KMS-11 (cell line): ENCODE measurements around the gene SLC30A4.

Source experiments
- H2AFZ ChIP-seq: fragments of 200-600 bp; sonication (generic); 2 replicates; pipeline ENCODE4 v1.6.1; 2016; ENCODE audit warnings: antibody characterized with exemption, mixed run types, low read depth
- H3K27ac ChIP-seq: fragments of 200-600 bp; sonication (generic); 2 replicates; pipeline ENCODE4 v1.6.1; 2016; ENCODE audit warnings: mild to moderate bottlenecking, mixed run types
- H3K27me3 ChIP-seq: fragments of 200-600 bp; sonication (generic); 2 replicates; pipeline ENCODE4 v1.6.1; 2017; ENCODE audit warnings: mild to moderate bottlenecking, low read depth, mixed run types, moderate library complexity; ENCODE audit not compliant: insufficient read depth
- H3K36me3 ChIP-seq: fragments of 200-600 bp; sonication (generic); 2 replicates; pipeline ENCODE4 v1.6.1; 2017; ENCODE audit warnings: mild to moderate bottlenecking, mixed run types; ENCODE audit not compliant: insufficient read depth
- H3K4me1 ChIP-seq: fragments of 200-600 bp; sonication (generic); 2 replicates; pipeline ENCODE4 v1.6.1; 2016; ENCODE audit warnings: mild to moderate bottlenecking, low read depth, mixed run types; ENCODE audit not compliant: poor library complexity, severe bottlenecking
- H3K4me2 ChIP-seq: fragments of 200-600 bp; sonication (generic); 2 replicates; pipeline ENCODE4 v1.7.0; 2016; ENCODE audit warnings: mild to moderate bottlenecking, mixed run types
- H3K4me3 ChIP-seq: fragments of 200-600 bp; sonication (generic); IDR thresholded peaks from 2 replicates; pipeline ENCODE4 v1.6.1; 2017; ENCODE audit warnings: low read depth, low read length, mixed read lengths; ENCODE audit not compliant: insufficient read depth
- H3K79me2 ChIP-seq: fragments of 200-600 bp; sonication (generic); 2 replicates; pipeline ENCODE4 v1.6.1; 2016; ENCODE audit warnings: low read depth, mixed run types; ENCODE audit not compliant: insufficient read depth
- H3K9ac ChIP-seq: fragments of 200-600 bp; sonication (generic); 2 replicates; pipeline ENCODE4 v1.6.1; 2016; ENCODE audit warnings: mild to moderate bottlenecking, mixed run types
- H4K20me1 ChIP-seq: fragments of 200-600 bp; sonication (generic); 2 replicates; pipeline ENCODE4 v1.6.1; 2016; ENCODE audit warnings: mild to moderate bottlenecking, mixed run types; ENCODE audit not compliant: insufficient read depth
- CTCF ChIP-seq: fragments of 200-600 bp; sonication (generic); conservative IDR thresholded peaks from 2 replicates; pipeline ENCODE4 v1.6.1; 2017; ENCODE audit warnings: low read depth, mild to moderate bottlenecking, antibody characterized with exemption, low read length, moderate library complexity, mixed read lengths

The SLC30A4 gene

GRCh38 chr15:45449916-45450867 lies 72.4 kb downstream of the SLC30A4 start:
- H3K27ac ChIP-seq, result no peak overlapping the region
- peaks cover 14% of the 10 kb centered on the region for H3K4me1 ChIP-seq
- no peak for TF ChIP-seq CTCF
- no peaks in the 10 kb centered on the region for H3K79me2 ChIP-seq
- H4K20me1 ChIP-seq, result no peaks in the 10 kb centered on the region
- no peaks in the 10 kb centered on the region for H3K36me3 ChIP-seq
- H2AFZ ChIP-seq, result no peak overlapping the region
- no peak overlapping the region for H3K9ac ChIP-seq
- no peak overlapping the region for H3K4me3 ChIP-seq
- H3K4me2 ChIP-seq, result no peak overlapping the region
- H3K27me3 ChIP-seq, result no peaks in the 10 kb centered on the region

GRCh38 chr15:45449395-45449794 lies 73.2 kb downstream of the SLC30A4 start:
- Histone ChIP-seq H3K4me2 (no peak overlapping the region), H3K27ac (no peak overlapping the region), H3K36me3 (no peaks in the 10 kb centered on the region), H3K27me3 (no peaks in the 10 kb centered on the region), H3K4me1 (peaks cover 7% of the 10 kb centered on the region), H2AFZ (no peak overlapping the region), H3K79me2 (no peaks in the 10 kb centered on the region), H3K4me3 (no peak overlapping the region), H4K20me1 (no peaks in the 10 kb centered on the region), H3K9ac (no peak overlapping the region)
- no peak for TF ChIP-seq CTCF

- TF ChIP-seq CTCF, result no peak
- no peak overlapping the region for H2AFZ ChIP-seq
- no peaks in the 10 kb centered on the region for H3K79me2 ChIP-seq
- H3K4me1 ChIP-seq, result no peaks in the 10 kb centered on the region
- no peak overlapping the region for H3K4me3 ChIP-seq
- no peak overlapping the region for H3K9ac ChIP-seq
- no peak overlapping the region for H3K27ac ChIP-seq
- no peaks in the 10 kb centered on the region for H4K20me1 ChIP-seq
- no peaks in the 10 kb centered on the region for H3K36me3 ChIP-seq
- H3K4me2 ChIP-seq, result no peak overlapping the region
- H3K27me3 ChIP-seq, result no peaks in the 10 kb centered on the region
These were observed 74.3 kb downstream of the SLC30A4 start for GRCh38 chr15:45448066-45448915.

GRCh38 chr15:45443645-45444044 lies 78.9 kb downstream of the SLC30A4 start:
- H3K79me2 ChIP-seq, result no peaks in the 10 kb centered on the region
- H4K20me1 ChIP-seq, result no peaks in the 10 kb centered on the region
- H2AFZ ChIP-seq, result no peak overlapping the region
- no peak overlapping the region for H3K27ac ChIP-seq
- no peaks in the 10 kb centered on the region for H3K36me3 ChIP-seq
- no peaks in the 10 kb centered on the region for H3K4me1 ChIP-seq
- H3K4me2 ChIP-seq, result no peak overlapping the region
- H3K4me3 ChIP-seq, result no peak overlapping the region
- H3K27me3 ChIP-seq, result no peaks in the 10 kb centered on the region
- no peak for TF ChIP-seq CTCF
- H3K9ac ChIP-seq, result no peak overlapping the region
